Liver (tissue), 9 donors: ENCODE data around the gene DHCR7. TPM values are rescaled to one million over a fixed set of nuclear protein-coding genes. Genes with fewer than 3 reads are reported as not detected.

ENCODE experiments used
- DNase-seq: peaks from one replicate; pipeline ENCODE4 v3.0.0-alpha.2; 2017; ENCODE audit warnings: low spot score
- H3K27ac ChIP-seq, 2 donors: one replicate each; pipeline ENCODE4 v1.7.0; 2013; ENCODE audit warnings: inconsistent platforms in 2 of 2, low read length in 2 of 2, control low read depth in 1 of 2, low read depth in 1 of 2, mild to moderate bottlenecking in 1 of 2
- H3K27me3 ChIP-seq, 4 donors: one replicate each; pipeline versions ENCODE4 v1.6.1 to v1.7.0; 2013; ENCODE audit warnings: low read length in 3 of 4, inconsistent platforms in 1 of 4, mild to moderate bottlenecking in 1 of 4, moderate library complexity in 1 of 4; ENCODE audit not compliant: control insufficient read depth in 4 of 4, insufficient read depth in 4 of 4
- H3K36me3 ChIP-seq, 4 donors: one replicate each; pipeline versions ENCODE4 v1.6.1 to v1.7.0; 2013; ENCODE audit warnings: low read length in 3 of 4, mild to moderate bottlenecking in 3 of 4, low read depth in 1 of 4, moderate library complexity in 1 of 4; ENCODE audit not compliant: control insufficient read depth in 4 of 4, insufficient read depth in 3 of 4
- H3K4me1 ChIP-seq, 4 donors: one replicate each; pipeline versions ENCODE4 v1.6.1 to v1.7.0; 2013; ENCODE audit warnings: low read length in 3 of 4, mild to moderate bottlenecking in 3 of 4, moderate library complexity in 1 of 4; ENCODE audit not compliant: control insufficient read depth in 4 of 4, insufficient read depth in 4 of 4
- H3K4me3 ChIP-seq, 3 donors: one replicate each; pipeline versions ENCODE4 v1.6.1 to v1.7.0; 2013; ENCODE audit warnings: low read length in 3 of 3, control low read depth in 1 of 3, low read depth in 1 of 3, mild to moderate bottlenecking in 1 of 3
- H3K9ac ChIP-seq, 2 donors: one replicate each; pipeline ENCODE4 v1.7.0; 2013; ENCODE audit warnings: low read length in 2 of 2, mild to moderate bottlenecking in 2 of 2, moderate library complexity in 2 of 2, control low read depth in 1 of 2, low read depth in 1 of 2
- H3K9me3 ChIP-seq, 4 donors: one replicate each; pipeline versions ENCODE4 v1.6.1 to v1.7.0; 2013; ENCODE audit warnings: low read length in 3 of 4; ENCODE audit not compliant: control insufficient read depth in 4 of 4
- EGR1 ChIP-seq, 2 donors: IDR thresholded peaks; 2 replicates each; pipeline ENCODE4 v1.6.1; 2016 to 2018; ENCODE audit warnings: antibody characterized with exemption in 2 of 2, low read depth in 2 of 2
- FOXA1 ChIP-seq: IDR thresholded peaks from 2 replicates; pipeline ENCODE4 v1.6.1; 2016; ENCODE audit warnings: antibody characterized with exemption
- FOXA2 ChIP-seq: IDR thresholded peaks from 2 replicates; pipeline ENCODE4 v1.6.1; 2016; ENCODE audit warnings: antibody characterized with exemption
- GABPA ChIP-seq, 2 donors: IDR thresholded peaks in 1 of 2; conservative IDR thresholded peaks in 1 of 2; 2 replicates each; pipeline ENCODE4 v1.6.1; 2016; ENCODE audit warnings: antibody characterized with exemption in 2 of 2, mild to moderate bottlenecking in 1 of 2, moderate library complexity in 1 of 2
- HNF4A ChIP-seq, 2 donors: conservative IDR thresholded peaks; 2 replicates each; pipeline ENCODE4 v1.6.1; 2016; ENCODE audit warnings: antibody characterized with exemption in 2 of 2, mild to moderate bottlenecking in 2 of 2
- HNF4G ChIP-seq: IDR thresholded peaks from 2 replicates; pipeline ENCODE4 v1.6.1; 2016; ENCODE audit warnings: antibody characterized with exemption
- JUND ChIP-seq, 2 donors: IDR thresholded peaks; 2 replicates each; pipeline ENCODE4 v1.6.1; 2016; ENCODE audit warnings: antibody characterized with exemption in 2 of 2
- NR2F2 ChIP-seq: IDR thresholded peaks from 2 replicates; pipeline ENCODE4 v1.6.1; 2016; ENCODE audit warnings: antibody characterized with exemption
- RAD21 ChIP-seq, 2 donors: IDR thresholded peaks; 2 replicates each; pipeline ENCODE4 v1.6.1; 2016; ENCODE audit warnings: antibody characterized with exemption in 2 of 2, mild to moderate bottlenecking in 2 of 2
- RXRA ChIP-seq, 2 donors: IDR thresholded peaks; 2 replicates each; pipeline ENCODE4 v1.6.1; 2017 to 2018; ENCODE audit warnings: antibody characterized with exemption in 2 of 2, mild to moderate bottlenecking in 1 of 2
- SP1 ChIP-seq: IDR thresholded peaks from 2 replicates; pipeline ENCODE4 v1.6.1; 2018; ENCODE audit warnings: antibody characterized with exemption, mild to moderate bottlenecking
- TAF1 ChIP-seq: conservative IDR thresholded peaks from 2 replicates; pipeline ENCODE4 v1.6.1; 2016; ENCODE audit warnings: antibody characterized with exemption, mild to moderate bottlenecking
- YY1 ChIP-seq: IDR thresholded peaks from 2 replicates; pipeline ENCODE4 v1.6.1; 2016; ENCODE audit warnings: antibody characterized with exemption, mild to moderate bottlenecking
- WGBS: extraction: QIAGEN DNeasy Blood & Tissue Kit; methylation state at CpG from one replicate; pipeline ENCODE4 v1.1.7; 2013; 5-methylcytosine and 5-hydroxymethylcytosine counted together
- polyA plus RNA-seq, 2 donors: library from polyadenylated mRNA; stranded (reverse) in 1 of 2; unstranded in 1 of 2; fragments of 200-250 nt in 1 of 2; fragments of >200 nt in 1 of 2; fragmentation: Nextera tagmentation in 1 of 2; extraction: Ambion mirVana in 1 of 2; gene quantifications; one replicate each; pipeline versions ENCODE4 v1.2.1 to v1.2.3, GENCODE V29; 2013 to 2015
- total RNA-seq, 2 donors: library from RNA; depleted of rRNA; stranded (reverse); fragments of >200 nt; gene quantifications; one replicate each; pipeline ENCODE4 v1.2.3, GENCODE V29; 2014
- TF ChIP-seq, protein P1 (sequence below): fragments of 150-350 bp; IDR thresholded peaks from 2 replicates; pipeline ENCODE4 v1.5.1; 2017; ENCODE audit warnings: improper control_type of control experiment, low read depth, low read length; ENCODE audit not compliant: missing input control
- TF ChIP-seq, protein P2 (sequence below): IDR thresholded peaks from 2 replicates; pipeline ENCODE4 v1.6.1; 2016; ENCODE audit warnings: antibody characterized with exemption, mild to moderate bottlenecking
- TF ChIP-seq, protein P3 (sequence below): IDR thresholded peaks from 2 replicates; pipeline ENCODE4 v1.6.1; 2016; ENCODE audit warnings: antibody characterized with exemption
- TF ChIP-seq, protein P4 (sequence below): IDR thresholded peaks from 2 replicates; pipeline ENCODE4 v1.6.1; 2016; ENCODE audit warnings: antibody characterized with exemption
- TF ChIP-seq, protein P5 (sequence below): IDR thresholded peaks from 2 replicates; pipeline ENCODE4 v1.6.1; 2016; ENCODE audit warnings: antibody characterized with exemption
- donor health status: healthy.
- donor health status: healthy.
- donor health status: healthy.
- donor health status: healthy.
- donor health status: healthy.

The DHCR7 gene
- total and polyA plus RNA-seq, 4 donors: 56.9 to 224 (median 172) TPM

DNA sequence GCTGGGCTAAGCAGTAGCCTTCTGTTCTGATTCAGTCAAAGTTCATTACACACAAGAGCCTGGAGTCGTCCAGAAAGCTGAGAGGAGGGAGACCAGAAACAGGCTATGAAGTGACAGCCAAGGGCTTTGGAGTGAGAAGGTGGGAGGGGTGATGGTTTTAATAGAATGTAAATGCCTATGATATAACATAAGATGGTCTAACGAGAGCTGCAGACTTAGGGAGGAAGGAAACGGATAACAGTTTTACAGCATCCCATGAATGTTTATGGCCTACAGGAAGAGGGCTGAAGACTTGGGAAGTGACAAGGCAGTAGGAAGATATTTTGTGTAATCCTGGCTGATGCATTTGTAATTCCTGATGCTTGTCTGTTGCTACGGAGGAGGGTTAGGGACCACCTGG is 62.0 kb downstream of the DHCR7 start:
- no peak overlapping the region for H3K9ac ChIP-seq
- no peak for DNase-seq
- no peaks in the 10 kb centered on the region for H3K36me3 ChIP-seq
- H3K4me1 ChIP-seq: no peaks in the 10 kb centered on the region
- WGBS: 69% methylated on average over 4 of the region's 4 CpGs
- no peaks in the 10 kb centered on the region for H3K9me3 ChIP-seq
- H3K4me3 ChIP-seq: no peak overlapping the region
- H3K27ac ChIP-seq: no peak overlapping the region
- no peaks in the 10 kb centered on the region for H3K27me3 ChIP-seq
- no peak for TF ChIP-seq NR2F2
- TF ChIP-seq, protein P1, sequence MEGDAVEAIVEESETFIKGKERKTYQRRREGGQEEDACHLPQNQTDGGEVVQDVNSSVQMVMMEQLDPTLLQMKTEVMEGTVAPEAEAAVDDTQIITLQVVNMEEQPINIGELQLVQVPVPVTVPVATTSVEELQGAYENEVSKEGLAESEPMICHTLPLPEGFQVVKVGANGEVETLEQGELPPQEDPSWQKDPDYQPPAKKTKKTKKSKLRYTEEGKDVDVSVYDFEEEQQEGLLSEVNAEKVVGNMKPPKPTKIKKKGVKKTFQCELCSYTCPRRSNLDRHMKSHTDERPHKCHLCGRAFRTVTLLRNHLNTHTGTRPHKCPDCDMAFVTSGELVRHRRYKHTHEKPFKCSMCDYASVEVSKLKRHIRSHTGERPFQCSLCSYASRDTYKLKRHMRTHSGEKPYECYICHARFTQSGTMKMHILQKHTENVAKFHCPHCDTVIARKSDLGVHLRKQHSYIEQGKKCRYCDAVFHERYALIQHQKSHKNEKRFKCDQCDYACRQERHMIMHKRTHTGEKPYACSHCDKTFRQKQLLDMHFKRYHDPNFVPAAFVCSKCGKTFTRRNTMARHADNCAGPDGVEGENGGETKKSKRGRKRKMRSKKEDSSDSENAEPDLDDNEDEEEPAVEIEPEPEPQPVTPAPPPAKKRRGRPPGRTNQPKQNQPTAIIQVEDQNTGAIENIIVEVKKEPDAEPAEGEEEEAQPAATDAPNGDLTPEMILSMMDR: no peak
- TF ChIP-seq, protein P2, sequence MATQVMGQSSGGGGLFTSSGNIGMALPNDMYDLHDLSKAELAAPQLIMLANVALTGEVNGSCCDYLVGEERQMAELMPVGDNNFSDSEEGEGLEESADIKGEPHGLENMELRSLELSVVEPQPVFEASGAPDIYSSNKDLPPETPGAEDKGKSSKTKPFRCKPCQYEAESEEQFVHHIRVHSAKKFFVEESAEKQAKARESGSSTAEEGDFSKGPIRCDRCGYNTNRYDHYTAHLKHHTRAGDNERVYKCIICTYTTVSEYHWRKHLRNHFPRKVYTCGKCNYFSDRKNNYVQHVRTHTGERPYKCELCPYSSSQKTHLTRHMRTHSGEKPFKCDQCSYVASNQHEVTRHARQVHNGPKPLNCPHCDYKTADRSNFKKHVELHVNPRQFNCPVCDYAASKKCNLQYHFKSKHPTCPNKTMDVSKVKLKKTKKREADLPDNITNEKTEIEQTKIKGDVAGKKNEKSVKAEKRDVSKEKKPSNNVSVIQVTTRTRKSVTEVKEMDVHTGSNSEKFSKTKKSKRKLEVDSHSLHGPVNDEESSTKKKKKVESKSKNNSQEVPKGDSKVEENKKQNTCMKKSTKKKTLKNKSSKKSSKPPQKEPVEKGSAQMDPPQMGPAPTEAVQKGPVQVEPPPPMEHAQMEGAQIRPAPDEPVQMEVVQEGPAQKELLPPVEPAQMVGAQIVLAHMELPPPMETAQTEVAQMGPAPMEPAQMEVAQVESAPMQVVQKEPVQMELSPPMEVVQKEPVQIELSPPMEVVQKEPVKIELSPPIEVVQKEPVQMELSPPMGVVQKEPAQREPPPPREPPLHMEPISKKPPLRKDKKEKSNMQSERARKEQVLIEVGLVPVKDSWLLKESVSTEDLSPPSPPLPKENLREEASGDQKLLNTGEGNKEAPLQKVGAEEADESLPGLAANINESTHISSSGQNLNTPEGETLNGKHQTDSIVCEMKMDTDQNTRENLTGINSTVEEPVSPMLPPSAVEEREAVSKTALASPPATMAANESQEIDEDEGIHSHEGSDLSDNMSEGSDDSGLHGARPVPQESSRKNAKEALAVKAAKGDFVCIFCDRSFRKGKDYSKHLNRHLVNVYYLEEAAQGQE: no peak
- TF ChIP-seq, protein P3, sequence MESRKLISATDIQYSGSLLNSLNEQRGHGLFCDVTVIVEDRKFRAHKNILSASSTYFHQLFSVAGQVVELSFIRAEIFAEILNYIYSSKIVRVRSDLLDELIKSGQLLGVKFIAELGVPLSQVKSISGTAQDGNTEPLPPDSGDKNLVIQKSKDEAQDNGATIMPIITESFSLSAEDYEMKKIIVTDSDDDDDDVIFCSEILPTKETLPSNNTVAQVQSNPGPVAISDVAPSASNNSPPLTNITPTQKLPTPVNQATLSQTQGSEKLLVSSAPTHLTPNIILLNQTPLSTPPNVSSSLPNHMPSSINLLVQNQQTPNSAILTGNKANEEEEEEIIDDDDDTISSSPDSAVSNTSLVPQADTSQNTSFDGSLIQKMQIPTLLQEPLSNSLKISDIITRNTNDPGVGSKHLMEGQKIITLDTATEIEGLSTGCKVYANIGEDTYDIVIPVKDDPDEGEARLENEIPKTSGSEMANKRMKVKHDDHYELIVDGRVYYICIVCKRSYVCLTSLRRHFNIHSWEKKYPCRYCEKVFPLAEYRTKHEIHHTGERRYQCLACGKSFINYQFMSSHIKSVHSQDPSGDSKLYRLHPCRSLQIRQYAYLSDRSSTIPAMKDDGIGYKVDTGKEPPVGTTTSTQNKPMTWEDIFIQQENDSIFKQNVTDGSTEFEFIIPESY: no peak
- no peak for TF ChIP-seq TAF1
- TF ChIP-seq YY1: no peak
- TF ChIP-seq RXRA (IDR thresholded peaks at IDR 0.05): no peak
- TF ChIP-seq HNF4A (conservative IDR thresholded peaks at IDR 0.05): no peak
- no peak for TF ChIP-seq SP1
- TF ChIP-seq, protein P4, sequence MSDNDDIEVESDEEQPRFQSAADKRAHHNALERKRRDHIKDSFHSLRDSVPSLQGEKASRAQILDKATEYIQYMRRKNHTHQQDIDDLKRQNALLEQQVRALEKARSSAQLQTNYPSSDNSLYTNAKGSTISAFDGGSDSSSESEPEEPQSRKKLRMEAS: no peak
- no peak for TF ChIP-seq JUND (IDR thresholded peaks at IDR 0.05)
- TF ChIP-seq EGR1 (IDR thresholded peaks at IDR 0.05; ENCODE audit: low read depth in 2 of 2): no peak
- TF ChIP-seq, protein P5, sequence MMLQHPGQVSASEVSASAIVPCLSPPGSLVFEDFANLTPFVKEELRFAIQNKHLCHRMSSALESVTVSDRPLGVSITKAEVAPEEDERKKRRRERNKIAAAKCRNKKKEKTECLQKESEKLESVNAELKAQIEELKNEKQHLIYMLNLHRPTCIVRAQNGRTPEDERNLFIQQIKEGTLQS: no peak
- no peak for TF ChIP-seq GABPA (IDR thresholded peaks at IDR 0.05 in 1 of 2, conservative IDR thresholded peaks at IDR 0.05 in 1 of 2)
- no peak for TF ChIP-seq FOXA2
- TF ChIP-seq HNF4G: no peak
- no peak for TF ChIP-seq RAD21 (IDR thresholded peaks at IDR 0.05)
- no peak for TF ChIP-seq FOXA1
